Limb (tissue), 2 donors: ENCODE data around the gene HIBCH.
"Not testable (repeated sequence)": the region's sequence is repeated elsewhere in the genome, so short reads cannot be mapped to it uniquely, and the experiment has no call there.

Experiments used
- DNase-seq, 2 donors: peaks; one replicate each; pipeline ENCODE4 v3.0.0-alpha.2; 2016; ENCODE audit errors: extremely low spot score in 2 of 2

Gene HIBCH

DNA sequence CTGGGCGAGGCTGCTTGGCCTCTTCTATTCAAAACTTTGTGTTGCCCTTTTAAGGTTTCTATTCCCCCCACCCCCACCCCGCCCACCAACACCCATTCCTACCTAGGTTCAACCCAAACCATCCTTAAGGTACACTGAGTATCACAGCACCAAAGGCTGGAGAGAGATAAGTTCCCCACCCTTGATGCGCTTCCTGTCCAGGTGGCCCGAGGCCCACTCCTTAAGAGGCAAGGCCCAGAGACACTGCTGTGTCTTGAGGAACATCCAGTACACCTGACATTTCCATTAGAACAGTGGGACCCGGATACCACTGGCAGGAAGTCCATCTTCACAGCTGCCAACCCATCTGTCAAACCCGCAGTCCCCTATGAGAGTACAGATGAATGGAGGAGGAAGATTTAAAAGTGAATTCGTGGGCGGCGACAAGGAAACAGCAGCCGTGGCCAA is 23.5 kb upstream of the HIBCH start:
- DNase-seq = peak in 1 of 2 donors; percentile 59

DNA sequence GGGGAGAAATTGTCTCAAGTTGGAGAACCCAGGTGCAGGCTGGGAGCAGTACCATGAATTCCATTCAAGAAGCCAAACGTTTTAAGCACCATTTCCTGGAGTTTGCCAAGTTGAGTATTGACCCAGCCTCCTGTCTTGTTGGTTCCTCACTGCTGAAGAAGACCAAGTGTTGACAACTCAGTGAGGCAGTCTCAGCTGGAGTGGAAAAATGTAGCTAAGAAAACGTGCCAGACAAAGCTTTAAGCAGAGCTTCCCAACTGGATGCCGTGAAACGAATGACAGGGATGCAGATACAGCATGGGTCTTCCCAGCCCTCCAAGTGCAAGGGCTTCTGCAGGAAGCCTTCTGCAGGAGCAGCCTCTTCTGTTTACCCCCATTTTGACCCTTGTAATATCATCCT is 23.0 kb upstream of the HIBCH start:
- peak in 1 of 2 donors; percentile 36 for DNase-seq

DNA sequence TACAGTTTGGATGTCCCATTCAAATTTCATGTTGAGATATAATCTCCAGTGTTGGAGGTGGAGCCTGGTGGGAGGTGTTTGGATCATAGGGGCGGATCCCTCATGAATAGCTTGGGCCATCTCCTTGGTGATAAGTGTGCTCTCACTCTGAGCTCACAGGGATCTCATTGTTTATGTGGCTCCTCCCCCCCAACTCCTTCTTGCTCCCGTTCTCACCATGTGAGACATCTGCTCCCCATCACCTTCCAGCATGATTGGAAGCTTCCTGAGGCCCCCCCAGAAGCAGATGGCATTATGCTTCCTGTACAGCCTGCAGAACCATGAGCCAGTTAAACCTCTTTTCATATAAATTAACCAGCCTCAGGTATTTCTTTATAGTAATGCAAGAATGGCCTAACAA is 20.7 kb upstream of the HIBCH start:
- DNase-seq = no peak

DNA sequence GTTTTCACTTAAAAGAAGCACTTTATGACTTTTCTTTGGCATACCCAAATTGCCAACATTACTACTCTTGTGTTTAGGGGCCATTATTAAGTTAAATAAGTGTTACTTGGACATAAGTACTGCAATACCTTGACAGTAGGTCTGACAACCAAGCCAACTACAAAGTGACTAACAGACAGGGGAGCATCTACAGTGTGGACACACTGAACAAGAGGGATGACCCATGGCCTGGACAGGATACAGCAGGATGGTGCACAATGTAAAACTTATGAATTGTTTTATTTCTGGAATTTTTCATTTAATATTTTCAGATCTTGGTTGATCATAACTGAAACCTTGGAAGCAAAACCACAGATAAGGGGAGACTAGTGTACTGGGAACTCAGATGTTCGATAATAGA is 19.8 kb upstream of the HIBCH start:
- DNase-seq = no peak

DNA sequence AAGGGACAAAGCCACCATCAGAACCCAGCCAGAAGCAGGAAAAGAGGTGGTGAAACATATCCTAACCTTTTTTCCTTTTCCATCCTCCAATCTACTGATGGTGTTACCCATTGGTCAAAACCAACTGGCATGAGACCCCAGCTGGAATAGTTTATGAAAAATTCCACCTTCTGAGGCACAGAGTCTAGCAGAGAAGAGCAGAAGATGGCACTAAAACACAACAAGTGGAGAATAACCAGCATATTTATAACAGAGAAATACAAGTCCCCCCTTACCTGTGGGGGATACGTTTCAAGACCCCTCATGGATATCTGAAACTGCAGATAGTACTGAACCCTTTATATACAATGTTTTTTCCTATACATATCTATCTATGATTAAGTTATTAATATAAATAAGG is 18.8 kb upstream of the HIBCH start:
- no peak for DNase-seq

DNA sequence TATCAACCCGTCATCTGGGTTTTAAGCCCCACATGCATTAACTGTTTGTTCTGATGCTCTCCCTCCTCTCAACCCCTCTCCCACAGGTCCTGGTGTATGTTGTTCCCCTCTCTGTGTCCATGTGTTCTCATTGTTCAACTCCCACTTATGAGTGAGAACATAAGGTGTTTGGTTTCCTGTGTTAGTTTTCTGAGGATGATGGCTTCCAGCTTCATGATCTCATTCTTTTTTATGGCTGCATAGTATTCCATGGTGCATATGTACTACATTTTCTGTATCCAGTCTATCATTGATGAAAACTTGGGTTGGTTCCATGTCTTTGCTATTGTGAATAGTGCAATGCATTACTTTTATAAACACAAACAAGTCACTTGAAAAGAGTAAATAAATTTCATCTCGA is 16.8 kb upstream of the HIBCH start:
- DNase-seq = no peak

DNA sequence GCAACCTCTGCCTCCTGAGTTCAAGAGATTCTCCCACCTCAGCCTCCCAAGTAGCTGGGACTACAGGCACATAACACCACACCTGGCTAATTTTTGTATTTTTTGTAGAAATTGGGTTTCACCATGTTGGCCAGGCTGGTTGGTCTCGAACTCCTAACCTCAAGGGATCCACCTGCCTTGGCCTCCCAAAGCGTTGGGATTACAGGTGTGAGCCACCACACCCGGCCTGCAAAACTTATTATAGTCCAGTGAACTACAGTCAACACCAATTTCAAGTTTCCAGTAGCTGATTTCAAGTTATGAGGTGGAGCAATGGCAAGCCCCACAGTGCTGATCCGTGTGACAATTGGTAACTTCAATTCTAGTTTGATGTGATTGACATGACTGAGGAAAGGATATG is 16.0 kb upstream of the HIBCH start:
- DNase-seq = not testable (repeated sequence)

DNA sequence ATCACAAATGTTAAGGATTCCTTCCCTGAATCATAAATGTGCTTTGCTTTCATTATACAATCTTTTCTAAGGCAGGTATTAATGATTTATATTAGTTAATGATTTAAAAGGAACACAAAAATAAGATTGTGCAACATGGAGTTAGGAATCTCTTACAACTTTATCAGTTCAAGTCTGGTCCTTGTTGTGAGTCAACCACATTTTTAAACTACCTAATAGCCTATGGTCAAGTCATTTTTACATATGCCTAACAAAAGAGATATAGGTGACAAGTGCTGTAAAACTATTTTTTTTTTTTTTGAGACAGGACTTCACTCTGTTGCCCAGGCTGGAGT is 15.6 kb upstream of the HIBCH start:
- no peak for DNase-seq

DNA sequence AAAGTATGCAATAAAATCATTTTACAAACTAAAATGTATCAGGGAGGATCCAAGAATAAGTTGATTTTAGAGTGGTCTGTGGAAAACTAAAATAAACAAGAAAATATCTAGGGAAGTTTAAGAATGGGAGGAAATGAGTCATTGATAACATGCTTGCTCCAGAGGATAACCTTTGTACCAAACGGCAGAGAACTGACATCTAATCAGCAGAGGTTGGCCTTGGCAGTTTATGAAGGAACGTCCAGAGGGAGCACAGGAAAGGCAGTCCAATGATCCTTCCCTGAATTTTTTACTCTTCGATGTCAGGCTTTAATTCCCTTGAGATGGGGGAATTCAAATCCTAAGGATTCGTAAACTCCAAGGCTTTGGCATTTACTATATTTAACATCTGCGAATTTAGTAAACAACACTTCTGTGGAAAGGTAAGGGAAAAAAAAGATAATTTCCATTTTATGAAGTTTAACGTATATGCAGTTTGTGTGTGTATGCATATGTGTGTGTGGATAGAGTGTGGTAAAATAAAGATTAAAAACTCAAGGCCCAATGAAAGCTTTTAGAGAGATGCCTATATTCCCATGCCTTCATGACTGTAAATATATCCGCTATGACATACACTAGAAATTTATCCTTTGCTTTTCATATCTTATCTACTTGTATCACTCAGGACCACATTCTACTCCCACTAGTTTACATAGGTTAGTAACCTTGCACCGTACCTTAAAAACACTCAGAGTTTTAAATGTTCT is 15.0 kb upstream of the HIBCH start:
- no peak for DNase-seq

DNA sequence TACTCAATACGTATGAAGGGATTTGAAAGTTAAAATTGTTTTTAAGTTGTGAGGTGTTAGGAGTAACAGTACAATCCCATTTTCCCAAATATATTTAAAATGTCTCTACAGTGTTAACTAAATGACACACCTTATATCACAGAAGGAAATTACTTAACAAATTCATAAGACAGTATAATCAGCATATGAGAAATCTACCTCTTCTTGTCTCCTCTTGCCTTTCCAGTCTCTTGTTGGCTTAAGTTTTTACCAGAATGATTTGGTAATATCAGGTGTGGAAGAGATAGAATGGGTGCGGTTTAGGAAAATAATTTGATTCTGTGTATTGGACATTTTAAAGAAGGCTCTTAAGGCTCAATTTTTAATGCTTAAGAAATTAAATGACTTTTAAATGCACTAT is 14.3 kb upstream of the HIBCH start:
- DNase-seq = no peak

DNA sequence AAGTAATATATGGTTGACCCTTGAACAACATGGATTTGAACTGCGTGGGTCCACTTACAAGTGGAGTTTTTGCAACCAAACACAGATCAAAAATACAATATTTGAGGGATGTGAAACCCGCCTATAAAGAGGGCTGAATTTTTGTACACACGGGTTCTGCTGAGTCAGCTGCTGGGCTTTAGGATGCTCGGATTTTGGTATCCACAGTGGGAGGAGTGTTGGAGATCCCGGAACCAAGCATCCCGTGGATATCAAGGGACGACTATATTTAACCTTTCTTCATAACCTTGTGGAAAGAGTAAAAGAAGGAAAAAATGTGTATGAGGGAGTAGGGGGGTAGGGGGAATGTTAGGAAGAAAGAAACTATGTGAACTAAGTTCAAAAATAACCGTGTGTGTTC is 13.8 kb upstream of the HIBCH start:
- no peak for DNase-seq

DNA sequence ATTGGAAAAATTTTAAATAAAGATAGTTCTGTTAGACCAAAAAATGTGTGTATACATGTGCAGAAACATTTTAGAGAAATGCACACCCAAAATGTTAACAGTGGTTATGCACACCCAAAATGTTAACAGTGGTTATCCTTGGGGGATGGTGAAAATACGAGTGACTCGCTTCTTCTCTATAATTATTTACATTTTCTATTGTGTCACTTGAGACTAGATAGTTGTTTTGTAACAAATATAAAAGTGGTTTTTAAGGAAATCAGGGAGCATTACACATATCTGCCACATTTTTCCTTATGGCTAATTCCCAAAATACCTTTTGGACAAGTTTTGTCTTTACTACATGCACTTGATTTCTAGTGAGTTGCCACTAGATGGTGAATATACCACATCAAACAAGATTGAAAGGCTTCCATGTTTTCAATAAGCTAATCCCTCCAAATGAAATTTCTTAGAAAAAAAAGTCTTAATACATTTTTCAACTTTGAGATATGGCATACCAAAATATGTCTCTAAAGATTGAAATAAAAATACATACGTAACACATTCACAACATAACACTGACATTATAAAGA is 9.0 kb upstream of the HIBCH start:
- DNase-seq = no peak

DNA sequence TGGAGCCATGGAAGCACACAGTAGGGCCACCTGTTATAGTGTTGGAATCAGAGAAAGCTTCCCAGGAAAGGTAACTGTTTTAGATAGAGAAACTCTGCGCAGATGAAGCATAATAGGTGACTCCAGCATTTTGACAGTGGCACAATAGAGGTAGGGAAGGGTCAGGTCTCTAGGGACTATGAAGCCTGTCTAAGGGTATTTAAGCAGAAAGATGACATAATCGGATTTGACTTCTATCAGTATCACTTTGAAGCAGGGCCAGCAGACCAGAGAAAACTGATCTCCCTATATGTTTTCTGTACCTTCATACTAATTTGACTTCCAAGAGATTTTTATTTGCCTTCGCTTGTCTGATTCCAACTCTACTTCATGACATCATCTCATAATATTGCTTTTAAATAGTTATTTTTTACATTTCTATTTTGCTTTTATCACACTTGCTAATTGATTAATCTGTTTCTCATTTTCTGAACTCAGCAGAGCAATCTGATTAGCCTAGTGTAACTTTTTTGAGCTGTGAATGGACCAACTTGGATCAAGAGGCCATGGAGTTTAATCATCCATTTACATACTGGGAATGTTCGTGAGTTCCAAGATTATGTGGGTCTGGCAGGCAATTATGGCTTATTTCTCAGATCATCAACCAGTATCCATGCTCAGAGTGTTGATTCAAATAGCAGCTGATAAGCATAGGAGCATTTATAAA is 8.4 kb upstream of the HIBCH start:
- no peak for DNase-seq

DNA sequence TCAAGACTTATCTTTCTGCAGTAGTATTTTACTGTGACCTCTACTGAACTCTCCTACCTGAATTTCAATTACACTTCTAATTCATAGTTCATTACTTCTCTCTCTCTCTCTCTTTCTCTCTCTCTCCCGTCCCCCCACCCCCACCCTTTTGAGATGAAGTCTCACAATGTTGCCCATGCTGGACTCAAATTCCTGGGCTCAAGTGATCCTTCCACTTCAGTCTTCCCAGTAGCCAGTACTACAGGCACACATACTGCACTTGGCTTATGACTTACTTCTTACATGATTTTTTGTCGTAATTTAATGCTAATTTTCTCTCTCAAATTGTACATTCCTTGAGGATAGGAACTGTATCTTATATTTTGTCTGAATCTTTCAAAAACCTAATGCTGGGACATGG is 6.0 kb upstream of the HIBCH start:
- DNase-seq = no peak

DNA sequence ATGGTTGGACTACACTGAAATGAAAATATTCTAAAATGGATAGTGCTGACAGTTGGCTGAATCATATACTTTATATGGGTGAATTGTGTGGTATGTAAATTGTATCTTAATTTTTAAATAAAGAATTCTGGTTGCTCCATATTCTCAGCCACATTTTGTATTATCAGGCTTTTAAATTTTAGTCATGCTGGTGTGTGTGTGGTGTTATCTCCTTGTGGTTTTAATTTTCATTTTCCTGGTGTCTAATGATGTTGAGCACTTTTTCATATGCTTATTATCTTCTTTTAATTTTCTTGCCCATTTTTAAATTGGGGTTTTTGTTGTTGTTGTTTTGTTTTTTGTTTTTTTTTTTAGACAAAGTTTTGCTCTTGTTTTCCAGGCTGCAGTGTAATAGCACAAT is 3.8 kb upstream of the HIBCH start:
- no peak for DNase-seq

DNA sequence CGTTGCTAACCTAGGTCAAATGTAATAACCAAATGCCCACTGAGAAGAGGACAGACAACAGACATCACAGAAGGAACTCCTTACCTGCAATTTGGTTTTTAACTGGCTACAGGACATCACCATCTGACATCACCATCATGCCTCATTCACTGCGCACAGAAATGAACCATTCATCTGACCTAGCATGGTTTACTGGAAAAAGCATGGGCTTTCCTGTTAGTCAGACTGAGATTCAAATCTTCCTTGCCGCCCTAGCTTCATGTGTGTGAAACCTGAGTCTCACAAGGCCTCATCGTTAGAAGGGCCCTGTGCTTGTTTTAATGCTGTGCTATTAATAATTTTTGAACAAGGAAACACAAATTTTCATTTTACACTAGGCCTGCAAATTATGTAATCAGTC is 1.1 kb upstream of the HIBCH start:
- DNase-seq = no peak

DNA sequence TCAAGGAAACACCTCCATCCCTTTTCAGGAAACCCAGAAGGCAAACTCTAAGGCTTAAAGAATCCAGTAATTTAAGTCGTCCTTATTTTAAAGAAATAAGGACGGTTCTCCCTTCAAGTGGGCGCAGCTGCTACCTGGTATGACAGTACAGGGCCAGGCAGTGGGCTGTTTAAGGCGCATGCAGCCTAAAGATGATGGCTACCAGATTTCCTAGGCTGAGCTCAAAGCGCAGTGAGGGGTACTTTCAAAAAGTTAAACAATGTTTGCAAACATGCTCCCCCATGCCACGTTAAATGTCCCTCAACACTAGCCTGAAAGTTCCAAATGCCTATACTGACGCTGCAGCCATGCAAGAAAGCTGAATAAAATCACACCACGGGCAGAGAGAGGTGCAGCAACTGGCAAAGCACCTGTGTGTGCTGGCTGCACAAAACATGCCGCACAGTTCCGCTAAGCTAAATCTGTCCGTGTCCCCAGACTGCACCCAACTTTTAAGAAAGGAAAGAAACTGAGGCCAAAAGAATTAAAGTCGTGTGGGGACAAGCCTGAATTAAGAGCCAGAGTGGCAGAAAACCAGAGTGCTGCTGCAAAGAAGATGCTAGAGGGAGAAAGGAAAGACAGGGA is 583 bp downstream of the HIBCH start:
- DNase-seq = no peak

DNA sequence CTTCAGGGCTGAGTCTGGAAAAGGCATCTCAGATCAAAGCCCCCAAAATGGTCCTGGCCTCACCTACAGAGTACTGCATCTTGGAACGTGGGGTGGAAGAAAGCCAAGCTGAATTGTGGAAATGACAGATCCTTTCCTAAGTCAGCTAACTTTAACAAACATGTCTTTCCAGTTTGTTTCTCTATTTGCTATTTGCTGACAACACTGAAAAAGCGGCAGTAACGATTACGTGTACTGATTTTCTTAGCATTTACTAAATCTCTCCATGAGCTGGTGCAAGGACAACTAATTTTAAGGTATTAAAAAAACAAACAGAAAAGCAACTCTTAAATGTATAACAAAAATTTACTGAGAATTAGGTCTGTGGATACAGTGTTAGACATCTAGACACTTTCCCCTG is 1.1 kb downstream of the HIBCH start:
- no peak for DNase-seq

DNA sequence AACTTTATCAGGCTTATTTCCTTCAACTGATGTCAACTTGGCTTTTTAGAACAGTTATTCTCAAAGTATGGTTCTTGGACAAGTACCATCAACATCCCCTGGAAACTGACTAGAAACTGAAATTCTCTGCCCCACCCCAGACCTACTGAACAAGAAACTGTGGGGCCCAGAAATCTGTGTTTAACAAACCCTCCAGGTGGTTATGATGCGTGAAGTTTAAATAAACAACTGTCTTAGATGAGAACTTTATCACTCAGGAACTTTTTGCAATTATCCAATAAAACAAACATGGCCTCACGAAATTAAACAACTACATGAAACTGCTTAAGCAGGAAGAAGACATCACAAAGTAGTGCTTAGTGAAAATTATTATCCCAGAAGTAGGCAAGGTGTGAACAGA is 4.4 kb downstream of the HIBCH start:
- DNase-seq = no peak

DNA sequence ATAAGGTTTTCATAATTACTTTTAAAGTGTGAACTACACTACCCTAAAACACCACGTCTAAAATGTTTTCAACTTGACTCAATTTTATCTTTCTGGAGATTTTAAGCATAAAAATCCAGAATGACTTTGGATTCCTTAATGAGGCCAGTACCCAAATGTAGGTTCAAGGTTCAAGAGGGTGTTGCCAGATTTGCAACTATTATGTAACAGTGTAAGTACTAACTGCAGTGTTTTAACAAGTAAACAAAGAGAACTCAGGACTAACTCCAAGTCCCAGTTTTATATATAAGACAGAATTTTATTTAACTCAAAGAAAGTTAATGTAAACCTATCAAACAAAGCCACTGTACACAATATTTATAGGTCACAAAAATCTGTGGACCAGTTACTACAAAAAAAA is 5.7 kb downstream of the HIBCH start:
- no peak for DNase-seq

DNA sequence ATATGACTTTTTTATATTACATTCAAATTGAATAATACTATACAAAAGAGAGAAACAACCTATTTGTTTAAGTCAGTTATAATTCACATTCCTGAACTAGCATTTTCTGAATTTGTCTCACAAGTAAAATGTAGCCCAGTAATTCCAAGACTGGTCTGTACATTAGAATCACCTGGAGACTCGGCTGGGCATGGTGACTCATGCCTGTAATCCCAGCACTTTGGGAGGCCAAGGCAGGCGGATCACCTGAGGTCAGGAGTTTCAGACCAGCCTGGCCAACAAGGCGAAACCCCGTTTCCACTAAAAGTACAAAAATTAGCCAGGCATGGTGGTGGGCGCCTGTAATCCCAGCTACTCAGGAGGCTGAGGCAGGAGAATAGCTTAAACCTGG is 7.0 kb downstream of the HIBCH start:
- DNase-seq = not testable (repeated sequence)

DNA sequence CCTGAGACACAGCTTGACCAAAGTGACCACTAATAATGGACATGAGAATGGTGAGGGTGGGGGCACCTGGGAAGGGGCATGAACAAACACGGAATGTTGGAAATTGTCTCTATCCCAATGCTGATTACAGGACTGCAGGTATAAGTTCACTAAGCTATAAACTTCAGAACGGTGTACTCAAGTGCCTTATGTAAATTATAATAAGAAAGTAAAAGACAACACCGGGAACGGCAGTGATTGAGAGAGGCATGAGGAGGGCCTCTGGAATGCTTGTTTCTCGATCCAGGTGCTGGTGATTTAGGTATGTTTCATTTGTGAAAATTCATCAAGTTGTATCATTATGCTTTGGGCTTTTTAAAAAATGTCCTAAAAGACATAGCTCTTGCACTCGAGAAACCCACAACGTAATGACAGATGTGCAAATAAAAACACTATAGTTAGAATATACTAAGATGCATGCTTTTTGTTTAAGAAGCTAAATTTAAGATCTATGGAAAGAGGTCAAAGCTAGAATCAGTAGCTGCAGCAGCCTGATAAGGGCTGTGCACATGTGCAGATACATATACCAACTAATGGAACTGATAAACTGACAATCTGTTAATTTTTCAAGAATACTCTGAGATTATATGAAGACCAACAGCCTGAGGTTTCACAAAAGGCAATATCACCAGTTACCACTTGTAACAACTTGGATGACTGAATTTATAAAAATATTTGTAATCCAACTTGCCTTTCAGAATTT is 7.6 kb downstream of the HIBCH start:
- DNase-seq = no peak
